Activated CD4-positive, alpha-beta T cell treated with anti-CD3 and anti-CD28 coated beads, Interleukin-2, amount 50 U/mL, for 48 hours (primary cell): ENCODE measurements around the gene CCIN.
"Not testable (repeated sequence)": the region's sequence is repeated elsewhere in the genome, so short reads cannot be mapped to it uniquely, and the experiment has no call there.

Source experiments
- DNase-seq, 2 experiments: peaks; one replicate each; pipeline ENCODE4 v3.0.0-alpha.2; 2020

Gene CCIN

DNA sequence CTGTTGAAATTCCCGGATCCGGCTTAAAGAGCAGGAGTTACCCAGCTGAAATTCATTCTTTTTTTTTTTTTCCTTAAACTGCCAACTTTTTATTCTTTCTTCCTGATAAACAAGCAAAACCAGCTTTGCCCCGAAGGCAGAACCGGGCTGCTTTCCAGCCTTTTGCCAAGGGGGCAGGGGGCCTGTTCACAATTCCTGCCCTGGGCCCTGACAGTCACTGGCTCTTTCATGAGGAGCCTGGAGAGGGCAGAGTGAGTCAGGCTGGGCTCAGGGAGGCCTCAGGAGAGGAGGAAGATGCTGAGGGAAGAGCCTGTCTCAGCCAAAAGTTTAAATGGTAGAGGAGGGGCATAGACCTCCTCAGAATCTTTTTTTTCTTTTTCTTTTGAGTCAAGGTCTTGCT lies 27.9 kb upstream of the CCIN start:
- DNase-seq, result no peak

DNA sequence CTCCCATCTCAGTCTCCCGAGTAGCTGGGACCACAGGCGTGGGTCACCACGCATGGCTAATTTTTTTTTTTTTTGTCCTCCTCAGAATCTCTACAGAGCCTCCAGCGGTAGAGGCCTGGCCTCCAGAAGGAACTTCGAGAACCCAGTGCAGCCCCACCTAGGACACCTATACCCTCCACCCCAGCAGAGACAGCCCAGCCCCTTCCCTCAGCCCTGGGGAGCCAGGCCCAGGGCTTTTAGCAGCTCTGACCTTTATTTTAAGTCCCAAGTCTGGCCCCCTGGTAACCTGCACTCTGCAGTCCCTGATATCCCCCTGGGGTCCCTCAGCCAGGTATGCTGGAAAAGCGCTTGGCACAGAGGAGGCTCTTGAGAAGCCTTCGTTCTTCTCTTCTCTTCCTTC lies 27.4 kb upstream of the CCIN start:
- DNase-seq, result no peak

DNA sequence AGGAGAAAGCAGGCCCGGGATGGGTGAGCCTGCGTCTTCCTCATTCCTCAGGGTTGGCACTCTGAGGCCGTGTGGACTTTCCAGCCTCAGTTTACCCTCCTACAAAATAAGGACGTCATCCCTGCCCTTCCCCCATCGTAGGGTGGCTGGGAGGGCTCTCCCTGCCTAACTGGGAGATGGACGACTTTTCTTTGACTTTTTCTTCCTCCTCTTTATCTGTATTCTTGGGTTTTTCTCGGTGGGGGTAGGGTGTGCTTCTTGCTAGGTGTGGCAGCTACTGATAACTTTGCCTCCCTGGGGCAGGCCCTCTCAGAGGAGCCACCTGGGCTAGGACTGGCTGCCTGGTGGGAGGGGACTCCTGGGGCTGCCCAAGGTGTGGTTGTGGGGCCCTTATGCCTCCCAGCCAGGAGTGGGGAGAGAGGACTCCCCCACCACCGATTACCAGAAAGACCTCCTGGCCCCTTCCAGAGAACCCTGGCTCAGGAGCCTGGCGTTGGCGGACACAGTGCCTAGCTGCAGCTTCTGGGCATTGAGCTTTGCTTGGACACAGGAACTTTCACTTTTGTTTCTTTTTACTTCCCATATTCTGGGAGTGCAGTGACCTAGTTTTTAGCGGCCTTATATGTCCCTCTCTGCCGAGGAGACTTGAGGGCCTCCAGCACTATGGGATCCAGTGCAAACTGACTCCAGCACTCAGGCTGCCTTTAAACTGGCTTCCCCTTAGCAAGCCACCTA lies 26.5 kb upstream of the CCIN start:
- DNase-seq, result no peak

DNA sequence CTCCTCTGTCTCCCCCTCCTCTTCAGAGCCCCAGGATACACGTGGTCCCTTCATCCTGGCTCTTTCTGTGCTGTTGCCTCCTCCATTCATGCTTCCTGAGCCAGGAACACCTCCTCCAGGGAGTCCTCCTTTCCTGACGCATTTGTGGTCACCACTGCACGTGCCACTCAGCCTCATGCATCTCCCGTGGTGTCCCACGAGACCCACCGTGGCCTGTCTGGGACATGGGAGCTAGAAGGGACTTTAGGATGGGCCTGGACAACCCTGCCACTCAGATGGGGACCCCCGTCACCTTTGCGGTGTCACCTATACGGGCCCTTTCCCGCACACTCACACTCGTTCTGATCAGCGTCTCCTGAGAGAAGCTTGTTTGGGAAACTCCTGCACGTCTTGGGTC lies 25.9 kb upstream of the CCIN start:
- DNase-seq, result no peak

DNA sequence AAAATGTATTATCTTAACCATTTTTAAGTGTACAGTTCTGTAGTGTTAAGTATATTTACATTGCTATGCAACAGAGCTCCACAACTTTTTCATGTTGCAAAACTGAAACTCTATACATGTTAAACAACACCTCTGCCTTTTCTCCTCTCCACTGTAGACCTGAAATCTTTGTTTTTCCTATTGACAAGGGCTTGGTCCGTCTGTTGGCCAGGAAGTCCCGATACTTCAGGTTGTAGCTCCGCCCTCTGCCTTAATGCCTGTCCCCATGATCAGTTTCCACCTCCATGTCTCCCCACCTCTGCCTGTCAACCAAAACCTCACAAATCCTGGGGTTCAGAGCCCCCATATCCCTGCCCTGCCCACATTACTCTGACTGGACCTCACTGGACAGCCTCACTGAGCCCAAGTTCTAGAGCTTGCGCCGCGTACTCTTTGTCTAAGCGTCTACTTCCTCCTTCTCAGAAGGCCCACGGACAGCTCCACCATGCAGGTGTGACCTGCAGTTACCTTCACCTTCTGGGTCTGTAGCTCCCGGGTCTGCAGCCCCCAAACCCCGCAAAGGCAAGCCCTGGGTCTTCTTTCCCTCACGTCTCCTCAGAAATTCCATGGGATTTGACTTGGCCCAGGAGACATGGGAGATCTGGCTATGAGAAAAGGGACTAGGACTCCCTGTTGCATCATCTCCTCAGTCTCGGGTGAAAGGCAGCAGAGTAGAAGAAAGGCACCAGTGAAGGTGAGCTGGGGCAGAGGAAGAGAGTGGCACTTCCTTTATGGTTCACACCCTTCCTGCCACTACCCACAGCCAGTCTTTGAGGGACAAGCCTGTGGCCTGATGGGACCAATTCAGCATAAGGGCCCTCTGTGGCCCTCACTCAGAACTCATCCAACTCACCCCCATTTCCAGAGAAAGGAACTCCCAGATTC lies 24.6 kb upstream of the CCIN start:
- DNase-seq, result no peak

DNA sequence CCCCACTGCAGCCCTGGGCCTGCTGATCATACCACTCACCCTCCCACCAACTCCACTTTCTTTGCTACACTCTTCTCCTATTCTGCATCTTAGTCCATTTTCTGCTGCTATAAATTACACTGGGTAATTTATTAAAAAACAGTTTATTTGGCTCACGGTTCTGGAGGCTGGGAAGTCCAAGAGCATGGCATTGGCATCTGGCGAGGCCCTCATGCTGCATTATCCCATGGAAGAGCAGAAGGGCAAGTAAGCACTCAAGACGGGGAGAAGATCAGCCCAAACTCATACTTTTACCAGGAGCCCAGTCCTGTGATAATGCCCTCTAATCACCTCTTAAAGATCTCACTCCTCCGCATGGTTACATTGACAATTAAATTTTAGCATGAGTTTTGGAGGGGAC lies 23.2 kb upstream of the CCIN start:
- no peak for DNase-seq

DNA sequence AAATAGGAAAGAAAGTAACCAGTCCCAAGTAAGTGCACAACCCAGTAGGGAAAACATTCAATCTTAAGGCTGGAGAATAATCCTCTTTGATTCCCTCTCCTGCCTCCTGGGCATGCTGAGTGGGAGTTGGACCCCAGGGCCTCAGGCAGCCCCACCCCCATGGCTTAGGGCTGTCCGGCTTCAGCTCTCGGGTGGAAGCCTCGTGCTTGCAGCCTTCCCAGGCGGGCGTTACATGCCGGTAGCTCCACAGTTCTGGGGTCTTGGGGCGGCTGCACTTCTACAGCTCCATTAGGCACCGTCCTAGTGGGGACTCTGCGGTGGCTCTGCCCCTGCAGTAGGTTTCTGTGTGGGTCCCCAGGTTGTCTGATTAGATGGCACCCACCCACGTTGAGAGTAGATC lies 22.5 kb upstream of the CCIN start:
- no peak for DNase-seq

DNA sequence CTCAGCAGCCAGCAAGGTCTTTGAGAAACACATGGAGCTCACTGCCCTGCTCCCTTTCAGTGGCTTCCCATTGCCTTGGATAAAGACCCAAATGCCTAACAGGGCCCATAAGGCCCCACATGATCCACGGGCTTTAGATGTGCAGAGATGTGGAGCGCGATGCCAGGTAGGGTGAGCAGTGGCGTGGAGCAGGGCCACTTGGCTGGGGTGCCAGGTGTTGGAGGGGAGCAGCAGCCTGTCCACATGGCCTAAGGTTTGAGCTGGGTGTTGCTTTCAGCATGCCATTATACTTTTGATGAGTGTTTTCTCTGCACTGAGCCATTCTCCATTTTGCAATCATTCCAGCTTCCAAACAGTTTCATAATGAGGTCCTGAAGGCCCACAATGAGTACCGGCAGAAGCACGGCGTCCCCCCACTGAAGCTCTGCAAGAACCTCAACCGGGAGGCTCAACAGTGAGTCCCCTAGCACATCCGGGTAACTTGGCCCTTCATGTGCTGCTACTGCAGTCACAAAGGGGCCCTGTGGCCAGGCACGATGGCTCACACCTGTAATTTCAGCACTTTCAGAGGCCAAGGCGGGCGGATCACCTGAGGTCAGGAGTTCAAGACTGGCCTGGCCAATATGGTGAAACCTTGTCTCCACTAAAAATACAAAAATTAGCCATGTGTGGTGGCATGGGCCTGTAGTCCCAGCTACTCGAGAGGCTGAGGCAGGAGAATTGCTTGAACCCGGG lies 21.6 kb upstream of the CCIN start:
- no peak for DNase-seq

DNA sequence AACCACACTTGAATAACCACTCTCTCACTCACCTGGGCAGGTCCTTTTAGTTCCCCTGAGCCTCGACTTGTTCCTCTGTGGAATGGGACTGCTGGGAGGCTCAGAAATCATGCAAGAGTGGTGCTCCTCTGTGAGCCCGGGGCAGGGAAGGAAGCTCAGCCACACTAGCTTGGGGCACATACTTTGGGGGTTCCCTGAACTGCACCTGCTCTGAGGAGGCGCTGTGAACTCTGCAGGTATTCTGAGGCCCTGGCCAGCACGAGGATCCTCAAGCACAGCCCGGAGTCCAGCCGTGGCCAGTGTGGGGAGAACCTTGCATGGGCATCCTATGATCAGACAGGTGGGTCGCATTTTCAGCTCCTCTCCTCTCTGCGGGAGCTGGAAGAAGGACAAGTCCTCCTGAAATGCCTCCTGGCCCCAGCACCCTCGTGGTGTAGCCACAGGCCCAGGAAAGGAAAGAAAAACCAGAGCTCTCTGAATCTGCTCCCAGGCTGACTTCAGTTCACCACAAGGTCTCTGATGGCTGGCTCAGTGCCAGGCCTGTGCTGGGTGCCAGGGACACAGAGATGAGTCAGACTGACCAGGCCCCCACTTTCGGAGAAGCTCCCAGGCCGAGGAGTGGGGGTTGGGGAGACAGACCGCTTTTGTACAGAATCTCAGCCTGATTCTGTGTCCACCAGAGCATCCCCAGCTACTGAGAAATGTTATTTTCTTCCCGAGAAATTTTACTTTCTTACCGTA lies 20.7 kb upstream of the CCIN start:
- DNase-seq, result peak; percentile 82 to 87

DNA sequence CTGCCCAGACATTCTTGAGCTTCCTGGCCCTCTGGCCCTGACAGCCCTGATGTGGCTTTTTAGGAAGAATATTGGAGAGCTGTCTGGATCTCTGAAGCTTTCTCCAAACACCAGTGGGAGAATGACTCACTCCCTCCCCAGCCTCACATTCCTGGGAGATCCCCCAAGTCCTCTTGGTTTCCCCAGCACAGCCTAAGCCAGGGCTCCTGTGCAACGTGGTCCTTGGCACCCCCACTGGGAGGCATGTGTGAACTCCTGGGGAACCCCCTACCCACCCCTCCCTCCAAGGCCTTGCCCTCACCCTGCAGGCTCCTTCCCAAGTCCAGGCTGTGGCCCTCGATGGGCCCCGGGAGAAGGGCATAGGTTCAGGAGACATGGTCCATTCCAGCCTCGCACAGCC lies 20.0 kb upstream of the CCIN start:
- DNase-seq, result no peak

DNA sequence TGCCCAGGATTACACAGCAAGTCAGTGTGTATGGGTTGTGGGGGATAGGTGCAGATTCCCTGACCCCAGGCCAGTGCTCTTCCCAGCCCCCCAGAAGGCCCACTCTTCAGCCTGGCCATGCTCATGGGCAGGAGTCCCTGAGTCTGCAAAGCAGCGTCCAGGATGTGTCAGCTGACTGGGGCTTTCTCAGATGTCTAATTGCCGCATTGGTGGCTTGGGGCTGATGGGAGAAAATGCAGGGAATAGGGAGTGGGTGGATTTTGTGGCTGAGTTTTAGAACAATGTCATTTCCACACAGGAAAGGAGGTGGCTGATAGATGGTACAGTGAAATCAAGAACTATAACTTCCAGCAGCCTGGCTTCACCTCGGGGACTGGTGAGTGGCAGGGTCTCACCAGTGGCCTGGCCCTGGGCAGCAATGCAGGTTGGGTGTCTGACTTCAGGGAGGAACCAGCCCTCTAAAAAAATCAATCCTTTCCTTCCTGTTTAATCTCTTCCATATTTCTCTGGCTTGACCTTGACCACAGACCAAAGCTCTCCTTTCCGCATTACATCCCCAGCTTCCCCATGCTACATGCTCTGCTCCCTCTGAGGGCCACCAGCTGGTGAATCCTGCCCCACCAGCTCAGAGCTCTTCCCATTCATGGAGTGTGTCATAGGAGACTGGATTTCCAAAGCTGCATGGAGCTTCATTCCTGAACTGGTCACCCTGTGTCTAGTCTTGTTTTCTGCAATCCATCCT lies 18.4 kb upstream of the CCIN start:
- DNase-seq, result no peak

DNA sequence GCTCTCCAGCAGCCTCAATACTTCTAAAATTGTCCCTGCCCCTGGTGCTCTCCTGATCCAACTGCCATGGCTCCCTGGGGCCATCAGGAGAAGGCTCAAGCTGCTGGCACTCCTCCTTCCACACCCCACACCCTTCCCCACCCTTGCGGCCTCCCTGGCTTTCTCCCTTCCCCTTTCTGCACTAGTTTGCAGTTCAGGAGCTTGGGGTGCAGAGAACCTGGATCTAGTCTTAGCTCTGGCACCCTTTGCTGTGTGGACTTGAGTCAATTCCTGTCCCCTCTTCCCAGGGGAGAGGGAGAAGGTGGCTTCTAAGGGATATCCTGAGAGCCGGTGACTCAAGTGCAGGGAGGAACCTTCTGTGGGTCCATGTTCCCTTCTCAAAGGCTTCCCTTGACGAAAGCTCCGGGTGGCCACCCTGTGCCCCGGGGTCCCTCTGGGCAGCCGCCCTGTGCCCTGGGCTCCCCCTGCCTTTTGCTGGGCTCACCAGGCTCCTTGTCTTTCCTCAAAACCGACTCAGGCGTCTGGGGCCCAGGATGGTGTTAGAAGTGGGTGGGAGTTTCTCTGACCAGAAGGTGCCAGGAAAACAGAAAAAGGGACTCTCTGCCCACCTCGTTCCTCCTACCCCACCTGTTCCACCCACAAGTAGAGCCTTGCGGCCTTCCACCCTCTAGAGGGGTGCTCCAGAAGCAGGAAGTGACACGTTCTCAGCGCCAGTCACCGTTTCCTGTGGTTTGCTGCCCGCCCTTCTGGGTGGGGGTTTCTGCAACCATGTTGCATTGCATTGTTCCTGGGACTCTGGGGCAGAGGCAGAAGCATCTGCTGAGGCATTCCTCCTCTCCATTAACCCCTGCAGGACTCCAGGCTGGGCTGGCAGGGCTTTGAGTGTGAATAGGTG lies 17.6 kb upstream of the CCIN start:
- peak; percentile 85 to 89 for DNase-seq

DNA sequence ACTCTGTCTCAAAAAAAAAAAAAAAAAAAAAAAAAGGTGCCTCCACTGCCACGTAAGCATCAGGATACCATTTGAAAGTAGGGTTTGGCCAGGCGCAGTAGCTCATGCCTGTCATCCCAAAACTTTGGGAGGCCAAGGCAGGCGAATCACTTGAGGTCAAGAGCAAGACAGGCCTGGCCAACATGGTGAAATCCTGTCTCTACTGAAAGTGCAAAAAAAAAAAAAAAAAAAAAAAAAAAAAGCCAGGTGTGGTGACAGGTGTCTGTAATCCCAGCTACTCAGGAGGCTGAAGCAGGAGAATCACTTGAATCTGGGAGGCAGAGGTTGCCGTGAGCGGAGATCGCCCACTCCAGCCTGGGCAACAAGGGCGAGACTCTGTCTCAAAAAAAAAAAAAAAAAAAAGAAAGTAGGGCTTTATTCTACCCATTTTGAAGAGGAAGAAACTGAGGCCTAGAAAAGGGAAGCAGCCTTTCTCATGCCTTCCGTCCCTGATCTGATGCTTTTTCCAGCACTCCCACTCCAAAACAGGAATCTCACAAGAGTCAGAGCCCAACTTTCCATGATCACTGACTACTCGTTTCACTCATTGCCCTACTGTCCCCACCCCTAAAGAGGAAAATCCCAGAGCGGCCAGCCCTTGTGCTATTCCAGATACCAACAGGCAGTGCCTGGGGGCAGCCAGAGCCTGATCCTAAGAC lies 16.3 kb upstream of the CCIN start:
- no peak for DNase-seq

DNA sequence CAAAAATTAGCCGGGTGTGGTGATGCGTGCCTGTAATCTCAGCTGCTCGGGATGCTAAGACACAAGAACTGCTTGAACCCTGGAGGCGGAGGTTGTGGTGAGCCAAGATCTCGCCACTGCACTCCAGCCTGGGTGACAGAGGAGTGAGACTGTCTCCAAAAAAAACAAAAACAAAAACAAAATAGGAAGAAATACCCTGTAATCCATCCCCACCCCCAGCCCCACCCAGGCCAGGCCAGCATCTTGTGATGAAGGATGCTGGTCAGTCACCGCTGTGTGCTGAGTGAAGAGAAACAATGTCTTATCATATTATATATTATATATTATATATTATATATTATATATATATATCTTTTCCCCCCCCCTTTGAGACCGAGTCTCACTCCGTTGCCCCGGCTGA lies 15.4 kb upstream of the CCIN start:
- no peak for DNase-seq

DNA sequence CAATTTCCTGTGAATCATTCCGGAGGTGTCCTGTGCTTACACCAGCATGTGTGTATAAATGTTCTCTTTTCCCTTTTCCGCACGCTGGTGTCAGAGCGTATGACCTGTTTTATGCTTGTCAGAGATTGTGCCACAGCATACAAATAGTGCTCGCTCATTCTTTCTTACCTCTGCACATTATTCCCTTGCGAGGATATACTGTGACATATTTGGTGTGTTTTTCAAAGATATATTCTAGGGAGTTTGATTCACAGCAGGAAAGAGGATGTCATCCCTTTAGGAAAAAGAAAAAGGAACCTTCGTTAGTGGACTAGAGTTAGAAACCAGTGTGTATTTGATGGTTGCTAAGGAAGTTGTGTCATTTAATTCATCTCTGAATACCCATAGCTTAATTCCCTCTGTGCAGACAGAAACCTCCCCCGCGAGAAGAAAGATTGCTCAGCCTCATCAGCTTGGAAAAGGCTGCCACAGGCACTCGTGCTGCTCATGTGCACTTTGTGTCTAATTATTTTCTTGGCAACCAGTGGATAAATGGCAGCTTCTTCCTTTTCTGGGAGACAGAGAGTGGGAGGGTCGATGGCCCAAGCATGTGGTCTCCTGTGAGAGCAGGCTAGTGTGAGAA lies 14.7 kb upstream of the CCIN start:
- no peak for DNase-seq

DNA sequence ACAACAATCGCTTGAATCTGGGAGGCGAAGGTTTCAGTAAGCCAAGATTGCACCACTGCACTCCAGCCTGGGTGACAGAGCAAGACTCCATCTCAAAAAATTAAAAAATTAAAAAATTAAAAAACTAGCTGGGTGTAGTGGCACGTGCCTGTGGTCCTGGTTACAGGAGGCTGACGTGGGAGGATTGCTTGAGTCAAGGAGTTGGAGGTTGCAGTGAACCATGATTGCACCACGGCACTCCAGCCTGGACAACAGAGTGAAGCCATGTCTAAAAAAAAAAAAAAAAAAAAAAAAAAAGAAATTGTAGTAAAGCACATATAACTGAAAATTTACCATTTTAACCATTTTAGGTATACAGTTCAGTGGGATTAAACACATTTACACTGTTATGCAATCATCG lies 13.1 kb upstream of the CCIN start:
- no peak for DNase-seq

DNA sequence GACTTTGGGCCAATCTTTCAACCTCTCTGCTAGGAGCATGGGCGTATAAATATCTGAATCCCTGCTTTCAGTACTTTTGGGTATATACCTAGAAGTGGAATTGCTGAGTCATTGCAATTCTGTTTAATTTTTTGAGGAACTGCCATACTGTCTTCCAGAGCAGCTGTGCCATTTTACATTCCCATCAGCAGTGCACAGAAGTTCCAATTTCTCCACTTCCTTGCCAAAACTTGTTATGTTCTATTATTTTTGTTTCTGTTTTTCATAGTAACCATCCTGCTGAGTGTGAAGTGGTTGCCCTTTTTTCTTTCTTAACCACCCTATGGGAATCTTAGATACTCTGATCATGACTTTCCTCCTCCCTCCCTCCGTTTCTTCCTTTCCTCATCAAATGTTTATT lies 11.1 kb upstream of the CCIN start:
- no peak for DNase-seq

DNA sequence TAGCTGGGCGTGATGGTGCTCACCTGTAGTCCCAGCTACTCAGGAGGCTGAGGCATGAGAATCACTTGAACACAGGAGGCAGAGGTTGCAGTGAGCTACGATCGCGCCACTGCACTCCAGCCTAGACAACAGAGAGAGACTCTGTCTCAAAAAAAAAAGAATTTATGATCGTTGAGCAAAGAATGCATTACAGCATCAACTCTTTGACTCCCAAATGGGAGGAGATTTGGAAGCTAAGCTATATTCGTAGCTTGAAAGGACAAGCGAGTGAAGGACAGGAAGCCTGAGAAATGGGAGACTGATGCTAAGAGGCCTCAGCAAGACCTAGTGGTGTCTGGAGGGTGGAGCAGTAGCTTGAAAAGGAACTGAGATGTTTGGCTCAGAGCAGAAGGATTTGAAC lies 10.3 kb upstream of the CCIN start:
- no peak for DNase-seq

DNA sequence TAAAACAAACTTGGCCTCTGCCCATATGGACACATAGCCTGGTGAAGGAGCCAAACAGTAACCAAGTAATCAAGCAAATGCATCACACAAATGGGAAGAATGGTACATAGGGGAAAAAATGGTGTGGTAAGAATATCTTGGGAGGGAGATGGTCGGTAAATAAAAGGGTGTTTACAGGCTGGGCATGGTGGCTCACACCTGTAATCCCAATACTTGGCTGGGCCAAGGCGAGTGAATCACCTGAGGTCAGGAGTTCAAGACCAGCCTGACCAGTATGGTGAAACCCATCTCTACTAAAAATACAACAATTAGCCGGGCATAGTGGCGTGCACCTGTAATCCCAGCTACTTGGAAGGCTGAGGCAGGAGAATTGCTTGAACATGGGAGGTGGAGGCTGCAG lies 9.7 kb upstream of the CCIN start:
- DNase-seq, result not testable (repeated sequence)

DNA sequence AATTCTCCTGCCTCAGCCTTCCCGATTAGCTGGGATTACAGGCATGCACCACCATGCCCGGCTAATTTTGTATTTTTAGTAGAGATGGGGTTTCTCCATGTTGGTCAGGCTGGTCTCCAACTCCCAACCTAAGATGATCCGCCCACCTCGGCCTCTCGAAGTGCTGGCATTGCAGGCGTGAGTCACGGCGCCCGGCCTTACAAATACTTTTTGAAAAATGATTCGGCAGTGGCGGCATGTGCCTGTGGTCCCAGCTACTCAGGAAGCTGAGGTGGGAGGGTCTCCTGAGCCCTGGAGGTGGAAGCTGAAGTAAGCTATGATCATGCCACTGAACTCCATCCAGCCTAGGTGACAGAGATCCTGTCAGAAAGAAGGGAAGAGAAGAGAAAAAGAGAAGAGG lies 9.1 kb upstream of the CCIN start:
- DNase-seq, result not testable (repeated sequence)
